H1 (cell line): ENCODE data around the gene ETFB.
A peak's percentile ranks its signal among the peaks of the same experiment; 100 is the strongest.

ENCODE experiments used
- CHD2 ChIP-seq: IDR thresholded peaks from 2 replicates; pipeline ENCODE4 v1.6.1; 2012; ENCODE audit warnings: low read length, improper control_type of control experiment
- CTCF ChIP-seq, 3 experiments: IDR thresholded peaks; 1 replicate in 2 of 3; 2 replicates in 1 of 3; pipeline versions ENCODE4 v1.5.1 to v1.6.1; 2011; ENCODE audit warnings: low read length in 3 of 3, mild to moderate bottlenecking in 3 of 3, inconsistent platforms in 2 of 3, low read depth in 1 of 3, moderate library complexity in 1 of 3; ENCODE audit not compliant: insufficient read depth in 1 of 3; ENCODE audit errors: control extremely low read depth in 1 of 3
- EZH2 ChIP-seq: fragments of 200-600 bp; sonication (generic); IDR thresholded peaks from 2 replicates; pipeline ENCODE4 v1.7.1; 2012; ENCODE audit warnings: low read depth, mild to moderate bottlenecking, moderate library complexity, low read length, inconsistent platforms; ENCODE audit not compliant: severe bottlenecking
- KDM5A ChIP-seq: fragments of 200-600 bp; IDR thresholded peaks from 2 replicates; pipeline ENCODE4 v1.7.1; 2012; ENCODE audit warnings: mild to moderate bottlenecking, low read length, inconsistent platforms, mixed read lengths
- NRF1 ChIP-seq: IDR thresholded peaks from 2 replicates; pipeline ENCODE4 v1.6.1; 2011; ENCODE audit warnings: mild to moderate bottlenecking, low read depth, low read length, improper control_type of control experiment
- SRF ChIP-seq: IDR thresholded peaks from 2 replicates; pipeline ENCODE4 v1.6.1; 2011; ENCODE audit warnings: mild to moderate bottlenecking, low read depth, low read length, moderate library complexity
- USF2 ChIP-seq: IDR thresholded peaks from 2 replicates; pipeline ENCODE4 v1.6.1; 2011; ENCODE audit warnings: low read length, improper control_type of control experiment

- TF ChIP-seq CTCF (IDR thresholded peaks at IDR 0.05; ENCODE audit: control extremely low read depth in 1 of 3, insufficient read depth in 1 of 3, low read depth in 1 of 3, low read length in 3 of 3) (peak; percentile 81 to 94 (median 88)), NRF1 (no peak), SRF (no peak), EZH2 (no peak), KDM5A (no peak), CHD2 (no peak), USF2 (no peak)
Measured at GRCh38 chr19:51338563-51339312, 27.4 kb downstream of the ETFB start.
